HepG2 (cell line): Measurements from ENCODE around the gene PLXNB2. TPM values are rescaled to one million over a fixed set of nuclear protein-coding genes. Genes with fewer than 3 reads are reported as not detected.

ENCODE experiments used
- HMGA1 ChIP-seq: sonication (generic); formaldehyde crosslinking; conservative IDR thresholded peaks from 2 replicates; pipeline ENCODE4 v1.4.0; 2020; ENCODE audit warnings: missing genetic modification reagents
- MAFF ChIP-seq: IDR thresholded peaks from 2 replicates; pipeline ENCODE4 v1.6.1; 2011; ENCODE audit warnings: low read depth, low read length, improper control_type of control experiment
- NFIB ChIP-seq: sonication (generic); formaldehyde crosslinking; IDR thresholded peaks from 2 replicates; pipeline ENCODE4 v1.9.0; 2021; ENCODE audit warnings: missing genetic modification reagents, mild to moderate bottlenecking, borderline replicate concordance
- TEAD2 ChIP-seq: sonication (generic); formaldehyde crosslinking; IDR thresholded peaks from 2 replicates; pipeline ENCODE4 v1.9.0; 2021; ENCODE audit warnings: missing genetic modification reagents
- ZNF230 ChIP-seq: sonication (generic); formaldehyde crosslinking; IDR thresholded peaks from 2 replicates; pipeline ENCODE4 v1.4.0; 2020; ENCODE audit warnings: mild to moderate bottlenecking, missing genetic modification reagents
- ZNF33B ChIP-seq: sonication (generic); formaldehyde crosslinking; IDR thresholded peaks from 2 replicates; pipeline ENCODE4 v1.5.1; 2020; ENCODE audit warnings: mild to moderate bottlenecking, missing genetic modification reagents
- ZNF589 ChIP-seq: sonication (generic); formaldehyde crosslinking; conservative IDR thresholded peaks from 2 replicates; pipeline ENCODE4 v1.8.0; 2022; ENCODE audit warnings: mild to moderate bottlenecking, moderate library complexity, missing genetic modification reagents
- ZNF607 ChIP-seq: sonication (generic); formaldehyde crosslinking; IDR thresholded peaks from 2 replicates; pipeline ENCODE4 v1.5.1; 2020; ENCODE audit warnings: missing genetic modification reagents, mild to moderate bottlenecking, borderline replicate concordance
- ZZZ3 ChIP-seq: sonication (generic); formaldehyde crosslinking; IDR thresholded peaks from 2 replicates; pipeline ENCODE4 v1.4.0; 2020; ENCODE audit warnings: missing genetic modification reagents, mild to moderate bottlenecking, borderline replicate concordance
- polyA plus RNA-seq, 8 experiments: library from polyadenylated mRNA; depleted of rRNA in 3 of 8; stranded (reverse) in 7 of 8; unstranded in 1 of 8; fragments of >200 nt; fragmentation: Illumina TruSeq in 4 of 8; extraction: Trizol in 4 of 8; gene quantifications; 2 replicates each; pipeline versions ENCODE4 v1.2.1 to v1.2.3, GENCODE V29; 2011 to 2016; ENCODE audit warnings: low read depth in 4 of 8, missing spikeins in 1 of 8, mixed read lengths in 1 of 8; ENCODE audit not compliant: insufficient read depth in 1 of 8
- total RNA-seq, 5 experiments: library from RNA; depleted of rRNA; stranded (reverse); fragments of >200 nt; fragmentation: Illumina TruSeq; extraction: Trizol; gene quantifications; 2 replicates each; pipeline ENCODE4 v1.2.3, GENCODE V29; 2016; ENCODE audit warnings: low read depth in 1 of 5
- TF ChIP-seq, protein P1 (sequence below), 2 experiments: sonication (generic) in 1 of 2; formaldehyde crosslinking in 1 of 2; IDR thresholded peaks; 2 replicates each; pipeline versions ENCODE4 v1.5.1 to v1.6.1; 2011 to 2020; ENCODE audit warnings: borderline replicate concordance in 1 of 2, low read depth in 1 of 2, low read length in 1 of 2, mild to moderate bottlenecking in 1 of 2, missing genetic modification reagents in 1 of 2, moderate library complexity in 1 of 2
- TF ChIP-seq, protein P2 (sequence below): sonication (generic); formaldehyde crosslinking; IDR thresholded peaks from 2 replicates; pipeline ENCODE4 v1.4.0; 2020; ENCODE audit warnings: missing genetic modification reagents, borderline replicate concordance
- TF ChIP-seq, protein P3 (sequence below), 2 experiments: sonication (generic) in 1 of 2; formaldehyde crosslinking in 1 of 2; IDR thresholded peaks; 2 replicates each; pipeline versions ENCODE4 v1.4.0 to v1.6.1; 2018 to 2020; ENCODE audit warnings: missing genetic modification reagents in 2 of 2, borderline replicate concordance in 1 of 2, low read depth in 1 of 2, mild to moderate bottlenecking in 1 of 2, missing biosample characterization in 1 of 2
- TF ChIP-seq, protein P4 (sequence below): sonication (generic); formaldehyde crosslinking; IDR thresholded peaks from 2 replicates; pipeline ENCODE4 v1.9.0; 2022; ENCODE audit warnings: missing genetic modification reagents, mild to moderate bottlenecking, borderline replicate concordance
- TF ChIP-seq, protein P5 (sequence below): sonication (generic); formaldehyde crosslinking; IDR thresholded peaks from 2 replicates; pipeline ENCODE4 v1.9.0; 2021; ENCODE audit warnings: missing genetic modification reagents, mild to moderate bottlenecking, borderline replicate concordance

Gene PLXNB2
- total and polyA plus RNA-seq, 2 of the 13 experiments (the other 11 are each of a cell fraction or from before 2014, with no cell fraction given), result 32.6 to 68.9 TPM

DNA sequence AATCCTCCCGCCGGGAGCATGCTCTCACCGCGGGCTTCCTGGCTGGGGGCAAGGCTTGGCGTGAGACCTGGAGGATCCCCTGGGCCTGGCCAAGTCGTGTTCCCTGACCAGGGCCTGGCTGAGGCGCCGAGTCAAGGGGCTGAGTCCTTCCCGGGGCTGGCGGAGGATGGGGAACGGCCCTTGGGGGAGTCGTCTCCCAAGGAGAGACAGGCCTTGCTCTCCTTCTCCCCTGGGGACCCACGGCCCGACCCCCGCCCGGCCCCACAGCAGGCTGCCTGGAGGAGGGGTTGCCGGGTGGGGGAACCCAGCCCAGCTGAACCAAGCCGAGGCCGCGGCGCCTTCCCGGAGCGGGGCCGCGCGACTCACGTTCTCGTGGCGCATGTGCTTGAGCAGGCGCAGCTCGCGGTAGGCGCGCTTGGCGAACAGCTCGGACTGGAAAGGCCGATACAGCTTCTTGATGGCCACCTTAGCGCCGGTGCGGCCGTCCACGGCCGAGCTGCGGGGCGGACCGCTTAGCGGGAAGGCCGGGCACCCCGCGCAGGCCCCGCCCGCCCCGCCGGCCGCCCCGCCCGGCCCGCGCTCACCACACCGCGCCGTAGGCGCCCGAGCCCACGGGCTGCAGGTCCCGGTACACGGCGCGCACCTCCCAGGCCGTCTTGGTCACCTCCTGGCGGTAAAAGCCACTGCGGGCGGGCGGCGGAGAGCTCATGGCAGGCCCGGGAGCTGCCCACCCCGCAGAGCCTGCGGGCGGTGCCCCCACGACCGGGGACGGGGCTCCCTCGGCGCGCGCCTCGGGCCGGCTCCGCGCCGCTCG lies 46.4 kb downstream of the PLXNB2 start (continued):
- TF ChIP-seq, protein P1, sequence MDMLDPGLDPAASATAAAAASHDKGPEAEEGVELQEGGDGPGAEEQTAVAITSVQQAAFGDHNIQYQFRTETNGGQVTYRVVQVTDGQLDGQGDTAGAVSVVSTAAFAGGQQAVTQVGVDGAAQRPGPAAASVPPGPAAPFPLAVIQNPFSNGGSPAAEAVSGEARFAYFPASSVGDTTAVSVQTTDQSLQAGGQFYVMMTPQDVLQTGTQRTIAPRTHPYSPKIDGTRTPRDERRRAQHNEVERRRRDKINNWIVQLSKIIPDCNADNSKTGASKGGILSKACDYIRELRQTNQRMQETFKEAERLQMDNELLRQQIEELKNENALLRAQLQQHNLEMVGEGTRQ (IDR thresholded peaks at IDR 0.05; ENCODE audit: low read depth, low read length), result no peak
- TF ChIP-seq, protein P1 (CRISPR knock-in tag; IDR thresholded peaks at IDR 0.05; ENCODE audit: borderline replicate concordance), result no peak
- TF ChIP-seq, protein P2, sequence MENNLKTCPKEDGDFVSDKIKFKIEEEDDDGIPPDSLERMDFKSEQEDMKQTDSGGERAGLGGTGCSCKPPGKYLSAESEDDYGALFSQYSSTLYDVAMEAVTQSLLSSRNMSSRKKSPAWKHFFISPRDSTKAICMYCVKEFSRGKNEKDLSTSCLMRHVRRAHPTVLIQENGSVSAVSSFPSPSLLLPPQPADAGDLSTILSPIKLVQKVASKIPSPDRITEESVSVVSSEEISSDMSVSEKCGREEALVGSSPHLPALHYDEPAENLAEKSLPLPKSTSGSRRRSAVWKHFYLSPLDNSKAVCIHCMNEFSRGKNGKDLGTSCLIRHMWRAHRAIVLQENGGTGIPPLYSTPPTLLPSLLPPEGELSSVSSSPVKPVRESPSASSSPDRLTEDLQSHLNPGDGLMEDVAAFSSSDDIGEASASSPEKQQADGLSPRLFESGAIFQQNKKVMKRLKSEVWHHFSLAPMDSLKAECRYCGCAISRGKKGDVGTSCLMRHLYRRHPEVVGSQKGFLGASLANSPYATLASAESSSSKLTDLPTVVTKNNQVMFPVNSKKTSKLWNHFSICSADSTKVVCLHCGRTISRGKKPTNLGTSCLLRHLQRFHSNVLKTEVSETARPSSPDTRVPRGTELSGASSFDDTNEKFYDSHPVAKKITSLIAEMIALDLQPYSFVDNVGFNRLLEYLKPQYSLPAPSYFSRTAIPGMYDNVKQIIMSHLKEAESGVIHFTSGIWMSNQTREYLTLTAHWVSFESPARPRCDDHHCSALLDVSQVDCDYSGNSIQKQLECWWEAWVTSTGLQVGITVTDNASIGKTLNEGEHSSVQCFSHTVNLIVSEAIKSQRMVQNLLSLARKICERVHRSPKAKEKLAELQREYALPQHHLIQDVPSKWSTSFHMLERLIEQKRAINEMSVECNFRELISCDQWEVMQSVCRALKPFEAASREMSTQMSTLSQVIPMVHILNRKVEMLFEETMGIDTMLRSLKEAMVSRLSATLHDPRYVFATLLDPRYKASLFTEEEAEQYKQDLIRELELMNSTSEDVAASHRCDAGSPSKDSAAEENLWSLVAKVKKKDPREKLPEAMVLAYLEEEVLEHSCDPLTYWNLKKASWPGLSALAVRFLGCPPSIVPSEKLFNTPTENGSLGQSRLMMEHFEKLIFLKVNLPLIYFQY (CRISPR knock-in tag), result no peak
- TF ChIP-seq ZNF589 (CRISPR knock-in tag) (no peak), ZZZ3 (no peak), ZNF607 (CRISPR knock-in tag) (peak; percentile 78; the same call in 1 of the 2 replicates), TEAD2 (CRISPR knock-in tag) (no peak), ZNF230 (no peak), HMGA1 (CRISPR knock-in tag) (no peak), MAFF (no peak), ZNF33B (0 out of 2 replicates have a peak, but pooled peaks have one; percentile 81), NFIB (CRISPR knock-in tag) (no peak)
- TF ChIP-seq, protein P3, sequence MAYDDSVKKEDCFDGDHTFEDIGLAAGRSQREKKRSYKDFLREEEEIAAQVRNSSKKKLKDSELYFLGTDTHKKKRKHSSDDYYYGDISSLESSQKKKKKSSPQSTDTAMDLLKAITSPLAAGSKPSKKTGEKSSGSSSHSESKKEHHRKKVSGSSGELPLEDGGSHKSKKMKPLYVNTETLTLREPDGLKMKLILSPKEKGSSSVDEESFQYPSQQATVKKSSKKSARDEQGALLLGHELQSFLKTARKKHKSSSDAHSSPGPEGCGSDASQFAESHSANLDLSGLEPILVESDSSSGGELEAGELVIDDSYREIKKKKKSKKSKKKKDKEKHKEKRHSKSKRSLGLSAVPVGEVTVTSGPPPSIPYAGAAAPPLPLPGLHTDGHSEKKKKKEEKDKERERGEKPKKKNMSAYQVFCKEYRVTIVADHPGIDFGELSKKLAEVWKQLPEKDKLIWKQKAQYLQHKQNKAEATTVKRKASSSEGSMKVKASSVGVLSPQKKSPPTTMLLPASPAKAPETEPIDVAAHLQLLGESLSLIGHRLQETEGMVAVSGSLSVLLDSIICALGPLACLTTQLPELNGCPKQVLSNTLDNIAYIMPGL (CRISPR knock-in tag; IDR thresholded peaks at IDR 0.05; ENCODE audit: borderline replicate concordance in 1 of 2, low read depth in 1 of 2), result 0 out of 4 replicates have a peak, but pooled peaks of 1 of the 2 experiments have one; percentile 23
- TF ChIP-seq, protein P4, sequence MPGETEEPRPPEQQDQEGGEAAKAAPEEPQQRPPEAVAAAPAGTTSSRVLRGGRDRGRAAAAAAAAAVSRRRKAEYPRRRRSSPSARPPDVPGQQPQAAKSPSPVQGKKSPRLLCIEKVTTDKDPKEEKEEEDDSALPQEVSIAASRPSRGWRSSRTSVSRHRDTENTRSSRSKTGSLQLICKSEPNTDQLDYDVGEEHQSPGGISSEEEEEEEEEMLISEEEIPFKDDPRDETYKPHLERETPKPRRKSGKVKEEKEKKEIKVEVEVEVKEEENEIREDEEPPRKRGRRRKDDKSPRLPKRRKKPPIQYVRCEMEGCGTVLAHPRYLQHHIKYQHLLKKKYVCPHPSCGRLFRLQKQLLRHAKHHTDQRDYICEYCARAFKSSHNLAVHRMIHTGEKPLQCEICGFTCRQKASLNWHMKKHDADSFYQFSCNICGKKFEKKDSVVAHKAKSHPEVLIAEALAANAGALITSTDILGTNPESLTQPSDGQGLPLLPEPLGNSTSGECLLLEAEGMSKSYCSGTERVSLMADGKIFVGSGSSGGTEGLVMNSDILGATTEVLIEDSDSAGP (CRISPR knock-in tag), result peak; percentile 42; the same call in 1 of the 2 replicates
- TF ChIP-seq, protein P5, sequence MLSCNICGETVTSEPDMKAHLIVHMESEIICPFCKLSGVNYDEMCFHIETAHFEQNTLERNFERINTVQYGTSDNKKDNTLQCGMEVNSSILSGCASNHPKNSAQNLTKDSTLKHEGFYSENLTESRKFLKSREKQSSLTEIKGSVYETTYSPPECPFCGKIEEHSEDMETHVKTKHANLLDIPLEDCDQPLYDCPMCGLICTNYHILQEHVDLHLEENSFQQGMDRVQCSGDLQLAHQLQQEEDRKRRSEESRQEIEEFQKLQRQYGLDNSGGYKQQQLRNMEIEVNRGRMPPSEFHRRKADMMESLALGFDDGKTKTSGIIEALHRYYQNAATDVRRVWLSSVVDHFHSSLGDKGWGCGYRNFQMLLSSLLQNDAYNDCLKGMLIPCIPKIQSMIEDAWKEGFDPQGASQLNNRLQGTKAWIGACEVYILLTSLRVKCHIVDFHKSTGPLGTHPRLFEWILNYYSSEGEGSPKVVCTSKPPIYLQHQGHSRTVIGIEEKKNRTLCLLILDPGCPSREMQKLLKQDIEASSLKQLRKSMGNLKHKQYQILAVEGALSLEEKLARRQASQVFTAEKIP (CRISPR knock-in tag), result no peak
